Ovary (tissue), 3 donors: ENCODE data around the gene GREB1L.

Source experiments
- CTCF ChIP-seq, 3 donors: fragments of 450-650 bp in 2 of 3; fragments of 200-600 bp in 1 of 3; IDR thresholded peaks; one replicate each; pipeline versions ENCODE4 v1.5.1 to v1.8.0; 2016 to 2022; ENCODE audit warnings: antibody characterized with exemption in 3 of 3, mild to moderate bottlenecking in 1 of 3
- EP300 ChIP-seq: sonication (generic); formaldehyde crosslinking; IDR thresholded peaks from one replicate; pipeline ENCODE4 v1.6.1; 2017; ENCODE audit warnings: antibody characterized with exemption
- donor health status: DM: no; HTN: no; CAD: no.

GRCh38 chr18:21305621-21306020 is 63.6 kb downstream of the GREB1L start:
- TF ChIP-seq CTCF (IDR thresholded peaks at IDR 0.05) (no peak), EP300 (no peak)
